AG04450 (cell line): ENCODE data around the gene HPS6. TPM values are rescaled to one million over a fixed set of nuclear protein-coding genes. Genes with fewer than 3 reads are reported as not detected.
A peak's percentile ranks its signal among the peaks of the same experiment; 100 is the strongest.

Experiments
- CTCF ChIA-PET: fragments of 300-600, 350-600 bp; formaldehyde crosslinking; extraction: SDS; loops from one replicate; lab custom pipeline; 2022; ENCODE audit warnings: antibody characterized with exemption, inconsistent platforms; lab: Charles Lee
- POLR2A ChIA-PET: fragments of 350-600 bp; formaldehyde crosslinking; extraction: SDS; loops from one replicate; lab custom pipeline; 2021; ENCODE audit warnings: antibody characterized with exemption, inconsistent platforms; lab: Yijun Ruan, JAX
- DNase-seq: peaks from one replicate; pipeline ENCODE4 v3.0.0-alpha.2; 2011; ENCODE audit warnings: low read depth, low spot score
- H3K27ac ChIP-seq: one replicate; pipeline ENCODE4 v1.5.1; 2012; ENCODE audit warnings: low read depth, low read length, control low read depth
- H3K27me3 ChIP-seq: one replicate; pipeline ENCODE4 v1.6.0; 2012; ENCODE audit warnings: low read length; ENCODE audit not compliant: control insufficient read depth, insufficient read depth
- H3K4me3 ChIP-seq: 2 replicates; pipeline ENCODE4 v1.5.1; 2011; ENCODE audit warnings: mild to moderate bottlenecking, low read depth, low read length, control low read depth
- H3K9me3 ChIP-seq: 2 replicates; pipeline ENCODE4 v1.5.1; 2012; ENCODE audit warnings: low read length; ENCODE audit not compliant: control insufficient read depth, insufficient read depth
- CTCF ChIP-seq: IDR thresholded peaks from 2 replicates; pipeline ENCODE4 v1.5.1; 2011; ENCODE audit warnings: low read depth, low read length, control low read depth, inconsistent platforms
- polyA plus RNA-seq: library from polyadenylated mRNA; depleted of rRNA; stranded (reverse); fragments of >200 nt; gene quantifications from 2 replicates; pipeline ENCODE4 v1.2.3, GENCODE V29; 2011

Gene HPS6
- polyA plus RNA-seq, 1 experiment: 6.4 TPM

GRCh38 chr10:102059987-102060386, 5.2 kb upstream of the HPS6 start:
- no peaks in the 10 kb centered on the region; the same call in 1 of the 2 replicates for H3K9me3 ChIP-seq
- no peak overlapping the region for H3K27ac ChIP-seq
- H3K27me3 ChIP-seq: no peaks in the 10 kb centered on the region
- TF ChIP-seq CTCF: no peak
- no peak for DNase-seq
- ChIA-PET POLR2A (no interaction called here), CTCF (interaction anchor here (2.2 kb wide), 1 partner anchor 13 kb away, joined by 19 read pairs; no protein-coding TSS in a partner anchor)
- H3K4me3 ChIP-seq: no peak overlapping the region

DNA sequence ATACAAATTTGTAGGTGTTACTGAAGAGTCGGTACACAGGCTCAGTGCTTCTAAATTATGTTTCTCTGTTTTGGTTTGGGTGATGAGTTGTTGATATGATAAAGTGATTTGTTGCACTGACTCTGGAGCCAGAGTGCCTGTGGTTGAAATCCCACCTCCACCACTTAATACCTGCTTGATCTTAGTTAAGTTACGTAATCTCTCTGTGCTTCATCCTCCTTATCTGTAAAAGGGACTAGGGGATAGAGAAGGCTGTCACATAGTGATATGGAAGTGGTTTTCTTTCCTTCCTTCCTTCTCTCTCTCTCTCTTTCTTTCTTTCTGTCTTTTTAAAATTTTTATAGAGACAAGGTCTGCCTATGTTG, 664 bp upstream of the HPS6 start:
- H3K4me3 ChIP-seq: no peak overlapping the region

DNA sequence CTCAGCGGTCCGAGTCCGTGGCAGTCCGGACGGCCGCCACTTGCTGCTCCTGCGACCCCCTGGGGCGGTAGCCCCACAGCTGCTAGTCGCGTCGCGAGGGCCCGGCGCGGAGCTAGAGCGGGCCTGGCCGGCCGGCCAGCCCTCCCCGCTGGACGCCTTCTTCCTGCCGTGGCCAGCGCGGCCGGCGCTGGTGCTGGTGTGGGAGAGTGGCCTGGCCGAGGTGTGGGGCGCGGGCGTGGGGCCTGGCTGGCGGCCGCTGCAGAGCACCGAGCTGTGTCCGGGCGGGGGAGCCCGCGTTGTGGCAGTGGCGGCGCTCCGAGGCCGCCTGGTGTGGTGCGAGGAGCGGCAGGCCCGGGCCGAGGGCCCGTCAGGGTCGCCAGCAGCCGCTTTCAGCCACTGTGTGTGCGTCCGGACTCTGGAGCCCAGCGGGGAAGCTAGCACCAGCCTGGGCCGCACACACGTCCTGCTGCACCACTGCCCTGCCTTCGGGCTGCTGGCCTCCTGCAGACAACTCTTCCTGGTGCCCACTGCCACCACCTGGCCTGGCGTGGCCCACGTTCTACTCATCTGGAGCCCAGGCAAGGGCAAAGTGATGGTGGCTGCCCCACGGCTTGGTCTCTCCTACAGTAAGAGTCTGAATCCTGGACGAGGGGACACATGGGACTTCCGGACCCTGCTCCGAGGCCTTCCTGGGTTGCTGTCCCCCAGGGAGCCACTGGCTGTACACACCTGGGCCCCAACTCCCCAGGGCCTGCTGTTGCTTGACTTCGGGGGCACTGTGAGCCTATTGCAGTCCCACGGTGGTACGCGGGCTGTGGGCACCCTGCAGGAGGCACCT, 631 bp downstream of the HPS6 start:
- DNase-seq: no peak
- CTCF ChIA-PET: interaction anchor here (1.4 to 2.1 kb wide), 2 partner anchors 225 to 284 kb away, joined by 5 to 11 read pairs; no protein-coding TSS in a partner anchor
- no peak overlapping the region for H3K27ac ChIP-seq

More for the DNA sequence above, 664 bp upstream of the HPS6 start:
- DNase-seq: no peak
- no peaks in the 10 kb centered on the region; the same call in 1 of the 2 replicates for H3K9me3 ChIP-seq
- no peak for TF ChIP-seq CTCF
- CTCF ChIA-PET: interaction anchor here (2.2 kb wide), 1 partner anchor 8 kb away, joined by 14 read pairs; no protein-coding TSS in a partner anchor
- no peak overlapping the region for H3K27ac ChIP-seq
- H3K27me3 ChIP-seq: no peaks in the 10 kb centered on the region
- POLR2A ChIA-PET: no interaction called here

DNA sequence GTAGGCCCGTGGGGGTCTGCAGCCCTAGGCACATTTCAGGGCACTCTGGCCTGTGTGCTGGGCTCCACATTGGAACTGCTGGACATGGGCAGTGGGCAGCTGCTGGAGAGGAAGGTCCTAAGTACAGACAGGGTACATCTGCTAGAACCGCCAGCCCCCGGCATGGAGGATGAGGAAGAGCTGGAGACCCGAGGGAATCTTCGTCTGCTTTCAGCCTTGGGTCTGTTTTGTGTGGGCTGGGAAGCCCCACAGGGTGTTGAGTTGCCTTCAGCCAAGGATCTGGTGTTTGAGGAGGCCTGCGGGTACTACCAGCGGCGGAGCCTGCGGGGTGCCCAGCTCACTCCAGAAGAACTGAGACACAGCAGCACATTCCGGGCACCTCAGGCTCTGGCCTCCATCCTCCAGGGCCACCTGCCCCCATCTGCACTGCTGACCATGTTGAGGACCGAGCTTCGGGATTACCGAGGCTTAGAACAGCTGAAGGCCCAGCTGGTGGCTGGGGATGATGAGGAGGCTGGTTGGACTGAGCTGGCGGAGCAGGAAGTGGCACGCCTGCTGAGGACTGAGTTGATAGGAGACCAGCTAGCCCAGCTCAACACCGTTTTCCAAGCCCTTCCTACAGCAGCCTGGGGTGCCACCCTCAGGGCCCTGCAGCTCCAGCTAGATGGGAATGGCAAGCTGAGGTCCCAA, 1.4 kb downstream of the HPS6 start:
- ChIA-PET POLR2A (interaction anchor here (1.6 kb wide), 1 partner anchor 48 kb away, joined by 4 read pairs; no protein-coding TSS in a partner anchor), CTCF (interaction anchor here (1.4 to 2.1 kb wide), 2 partner anchors 226 to 285 kb away, joined by 5 to 11 read pairs; no protein-coding TSS in a partner anchor)
- Histone ChIP-seq H3K4me3 (peak overlapping the region; percentile 79), H3K27ac (no peak overlapping the region), H3K27me3 (no peaks in the 10 kb centered on the region), H3K9me3 (no peaks in the 10 kb centered on the region; the same call in 1 of the 2 replicates)
- DNase-seq: no peak
- no peak for TF ChIP-seq CTCF

More for the DNA sequence above, 631 bp downstream of the HPS6 start:
- peak overlapping the region; percentile 79 for H3K4me3 ChIP-seq
- POLR2A ChIA-PET: interaction anchor here (0.6 to 1.6 kb wide), 3 partner anchors 29 to 247 kb away, joined by 4 read pairs; partner anchors contain the start of gene OGA
- no peaks in the 10 kb centered on the region for H3K27me3 ChIP-seq
- no peaks in the 10 kb centered on the region; the same call in 1 of the 2 replicates for H3K9me3 ChIP-seq
- TF ChIP-seq CTCF: no peak
